Uterus (tissue), 2 donors: ENCODE measurements around the gene FMNL2.

Experiments used
- POLR2A ChIP-seq, 2 donors: fragments of 450-650 bp; IDR thresholded peaks; one replicate each; pipeline ENCODE4 v1.6.1; 2016; ENCODE audit warnings: antibody characterized with exemption in 2 of 2, mild to moderate bottlenecking in 1 of 2, moderate library complexity in 1 of 2
- TF ChIP-seq, protein P1 (sequence below), 4 experiments: fragments of 200-600 bp in 2 of 4; fragments of 450-650 bp in 2 of 4; sonication (generic) in 2 of 4; IDR thresholded peaks; one replicate each; pipeline ENCODE4 v1.5.1; 2016 to 2019; ENCODE audit warnings: antibody characterized with exemption in 4 of 4, mild to moderate bottlenecking in 2 of 4, moderate library complexity in 1 of 4

DNA sequence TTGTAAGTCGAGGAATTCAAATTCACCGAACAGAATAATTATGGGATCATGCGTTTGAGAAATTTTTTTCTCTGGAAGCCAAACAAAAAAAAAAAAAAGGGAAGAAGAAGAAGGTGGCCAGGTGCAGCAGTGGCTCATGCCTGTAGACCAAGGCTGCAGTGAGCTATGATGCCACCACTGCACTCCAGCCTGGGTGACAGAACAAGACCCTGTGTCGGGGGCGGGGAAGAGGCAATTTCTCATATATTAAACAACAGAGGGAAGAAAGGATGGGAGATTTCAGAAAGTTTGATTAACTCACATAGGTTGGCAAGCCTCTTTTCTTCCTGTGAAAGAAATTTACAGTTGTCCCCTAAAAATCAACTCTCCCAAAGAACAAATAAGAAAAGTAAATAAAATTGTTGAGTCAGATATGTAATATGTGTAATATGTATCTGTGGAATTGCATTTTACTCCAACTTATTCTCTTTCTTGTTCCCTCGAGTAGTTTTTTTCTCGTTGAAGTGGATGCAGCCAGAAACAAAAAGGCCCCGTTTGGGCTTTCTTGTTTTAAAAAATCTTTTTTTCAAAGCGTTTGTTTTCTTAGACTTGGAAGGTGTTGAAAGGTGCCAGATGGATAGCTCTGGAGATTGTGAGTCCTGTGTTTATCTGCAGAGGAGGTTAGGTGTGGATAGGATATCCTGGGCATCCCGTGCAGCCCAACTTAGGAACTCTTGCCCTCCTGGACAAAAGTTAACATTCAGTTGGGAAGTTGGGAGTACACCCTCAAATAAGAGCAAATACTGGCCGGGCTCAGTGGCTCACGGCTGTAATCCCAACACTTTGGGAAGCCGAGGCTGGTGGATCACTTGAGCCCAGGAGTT lies 25.4 kb upstream of the FMNL2 start:
- TF ChIP-seq, protein P1, sequence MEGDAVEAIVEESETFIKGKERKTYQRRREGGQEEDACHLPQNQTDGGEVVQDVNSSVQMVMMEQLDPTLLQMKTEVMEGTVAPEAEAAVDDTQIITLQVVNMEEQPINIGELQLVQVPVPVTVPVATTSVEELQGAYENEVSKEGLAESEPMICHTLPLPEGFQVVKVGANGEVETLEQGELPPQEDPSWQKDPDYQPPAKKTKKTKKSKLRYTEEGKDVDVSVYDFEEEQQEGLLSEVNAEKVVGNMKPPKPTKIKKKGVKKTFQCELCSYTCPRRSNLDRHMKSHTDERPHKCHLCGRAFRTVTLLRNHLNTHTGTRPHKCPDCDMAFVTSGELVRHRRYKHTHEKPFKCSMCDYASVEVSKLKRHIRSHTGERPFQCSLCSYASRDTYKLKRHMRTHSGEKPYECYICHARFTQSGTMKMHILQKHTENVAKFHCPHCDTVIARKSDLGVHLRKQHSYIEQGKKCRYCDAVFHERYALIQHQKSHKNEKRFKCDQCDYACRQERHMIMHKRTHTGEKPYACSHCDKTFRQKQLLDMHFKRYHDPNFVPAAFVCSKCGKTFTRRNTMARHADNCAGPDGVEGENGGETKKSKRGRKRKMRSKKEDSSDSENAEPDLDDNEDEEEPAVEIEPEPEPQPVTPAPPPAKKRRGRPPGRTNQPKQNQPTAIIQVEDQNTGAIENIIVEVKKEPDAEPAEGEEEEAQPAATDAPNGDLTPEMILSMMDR (IDR thresholded peaks at IDR 0.05), result no peak
- TF ChIP-seq POLR2A (IDR thresholded peaks at IDR 0.05), result no peak
